ENCODE data around the gene ERCC6L2.

The ERCC6L2 gene

GRCh38 chr9:95981761-95982390, 106.4 kb downstream of the ERCC6L2 start:
- Histone ChIP-seq H3K36me3 (replicated peaks; ENCODE audit: low read depth, low read length) (peaks cover 10% of the 10 kb centered on the region), H3K79me2 (ENCODE audit: low read length) (no peaks in the 10 kb centered on the region), H2AFZ (ENCODE audit: low read depth, low read length) (no peak overlapping the region), H3K27me3 (ENCODE audit: low read depth, low read length) (no peaks in the 10 kb centered on the region), H4K20me1 (ENCODE audit: insufficient read depth, low read length) (no peaks in the 10 kb centered on the region), H3K9me3 (ENCODE audit: insufficient read depth, low read length) (no peaks in the 10 kb centered on the region), H3K9ac (ENCODE audit: low read length) (no peak overlapping the region), H3K4me1 (ENCODE audit: low read length) (no peaks in the 10 kb centered on the region), H3K4me2 (ENCODE audit: low read length) (no peak overlapping the region), H3K4me3 (ENCODE audit: low read length) (no peak overlapping the region), H3K27ac (ENCODE audit: low read length) (no peak overlapping the region)
- no peak for TF ChIP-seq CTCF (IDR thresholded peaks at IDR 0.05; ENCODE audit: low read depth, low read length)
- TF ChIP-seq EZH2phosphoT487 (IDR thresholded peaks at IDR 0.05; ENCODE audit: low read depth) = no peak

GRCh38 chr9:95985440-95986055, 110.1 kb downstream of the ERCC6L2 start:
- no peak overlapping the region for H3K4me3 ChIP-seq (ENCODE audit: low read length)
- no peak overlapping the region for H2AFZ ChIP-seq (ENCODE audit: low read depth, low read length)
- H3K27me3 ChIP-seq (ENCODE audit: low read depth, low read length) = no peaks in the 10 kb centered on the region
- no peak overlapping the region for H3K9ac ChIP-seq (ENCODE audit: low read length)
- no peaks in the 10 kb centered on the region for H3K9me3 ChIP-seq (ENCODE audit: insufficient read depth, low read length)
- TF ChIP-seq CTCF (IDR thresholded peaks at IDR 0.05; ENCODE audit: low read depth, low read length) (no peak), EZH2phosphoT487 (IDR thresholded peaks at IDR 0.05; ENCODE audit: low read depth) (no peak)
- no peak overlapping the region for H3K27ac ChIP-seq (ENCODE audit: low read length)
- H3K4me1 ChIP-seq (ENCODE audit: low read length) = no peaks in the 10 kb centered on the region
- no peak overlapping the region for H3K4me2 ChIP-seq (ENCODE audit: low read length)
- H3K36me3 ChIP-seq (replicated peaks; ENCODE audit: low read depth, low read length) = peaks cover 6% of the 10 kb centered on the region
- H3K79me2 ChIP-seq (ENCODE audit: low read length) = no peaks in the 10 kb centered on the region
- H4K20me1 ChIP-seq (ENCODE audit: insufficient read depth, low read length) = no peaks in the 10 kb centered on the region

- Histone ChIP-seq H3K9me3 (ENCODE audit: insufficient read depth, low read length) (no peaks in the 10 kb centered on the region), H3K9ac (ENCODE audit: low read length) (no peak overlapping the region), H3K4me3 (ENCODE audit: low read length) (no peak overlapping the region), H3K27me3 (ENCODE audit: low read depth, low read length) (no peaks in the 10 kb centered on the region), H3K4me2 (ENCODE audit: low read length) (no peak overlapping the region), H2AFZ (ENCODE audit: low read depth, low read length) (no peak overlapping the region), H3K79me2 (ENCODE audit: low read length) (no peaks in the 10 kb centered on the region), H3K4me1 (ENCODE audit: low read length) (no peaks in the 10 kb centered on the region), H3K27ac (ENCODE audit: low read length) (no peak overlapping the region), H3K36me3 (replicated peaks; ENCODE audit: low read depth, low read length) (peaks cover 10% of the 10 kb centered on the region), H4K20me1 (ENCODE audit: insufficient read depth, low read length) (no peaks in the 10 kb centered on the region)
- TF ChIP-seq EZH2phosphoT487 (IDR thresholded peaks at IDR 0.05; ENCODE audit: low read depth) = no peak
- TF ChIP-seq CTCF (IDR thresholded peaks at IDR 0.05; ENCODE audit: low read depth, low read length) = no peak
These were observed 113.8 kb downstream of the ERCC6L2 start for GRCh38 chr9:95989297-95989696.

- H3K79me2 ChIP-seq (ENCODE audit: low read length) = no peaks in the 10 kb centered on the region
- H3K36me3 ChIP-seq (replicated peaks; ENCODE audit: low read depth, low read length) = peaks cover 7% of the 10 kb centered on the region
- H4K20me1 ChIP-seq (ENCODE audit: insufficient read depth, low read length) = no peaks in the 10 kb centered on the region
- no peak overlapping the region for H2AFZ ChIP-seq (ENCODE audit: low read depth, low read length)
- H3K9me3 ChIP-seq (ENCODE audit: insufficient read depth, low read length) = no peaks in the 10 kb centered on the region
- no peak overlapping the region for H3K27ac ChIP-seq (ENCODE audit: low read length)
- H3K4me2 ChIP-seq (ENCODE audit: low read length) = no peak overlapping the region
- no peaks in the 10 kb centered on the region for H3K4me1 ChIP-seq (ENCODE audit: low read length)
- no peak overlapping the region for H3K9ac ChIP-seq (ENCODE audit: low read length)
- H3K4me3 ChIP-seq (ENCODE audit: low read length) = no peak overlapping the region
- H3K27me3 ChIP-seq (ENCODE audit: low read depth, low read length) = no peaks in the 10 kb centered on the region
- no peak for TF ChIP-seq EZH2phosphoT487 (IDR thresholded peaks at IDR 0.05; ENCODE audit: low read depth)
- TF ChIP-seq CTCF (IDR thresholded peaks at IDR 0.05; ENCODE audit: low read depth, low read length) = no peak
These were observed 115.8 kb downstream of the ERCC6L2 start for GRCh38 chr9:95991326-95991725.
